GM04504 (cell line): Measurements from ENCODE around the gene PHAX.
"Not testable (repeated sequence)": the region's sequence is repeated elsewhere in the genome, so short reads cannot be mapped to it uniquely, and the experiment has no call there.

Experiments used
- DNase-seq: peaks from one replicate; pipeline ENCODE4 v3.0.0-alpha.2; 2012; ENCODE audit warnings: low read depth

The PHAX gene, protein sequence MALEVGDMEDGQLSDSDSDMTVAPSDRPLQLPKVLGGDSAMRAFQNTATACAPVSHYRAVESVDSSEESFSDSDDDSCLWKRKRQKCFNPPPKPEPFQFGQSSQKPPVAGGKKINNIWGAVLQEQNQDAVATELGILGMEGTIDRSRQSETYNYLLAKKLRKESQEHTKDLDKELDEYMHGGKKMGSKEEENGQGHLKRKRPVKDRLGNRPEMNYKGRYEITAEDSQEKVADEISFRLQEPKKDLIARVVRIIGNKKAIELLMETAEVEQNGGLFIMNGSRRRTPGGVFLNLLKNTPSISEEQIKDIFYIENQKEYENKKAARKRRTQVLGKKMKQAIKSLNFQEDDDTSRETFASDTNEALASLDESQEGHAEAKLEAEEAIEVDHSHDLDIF

DNA sequence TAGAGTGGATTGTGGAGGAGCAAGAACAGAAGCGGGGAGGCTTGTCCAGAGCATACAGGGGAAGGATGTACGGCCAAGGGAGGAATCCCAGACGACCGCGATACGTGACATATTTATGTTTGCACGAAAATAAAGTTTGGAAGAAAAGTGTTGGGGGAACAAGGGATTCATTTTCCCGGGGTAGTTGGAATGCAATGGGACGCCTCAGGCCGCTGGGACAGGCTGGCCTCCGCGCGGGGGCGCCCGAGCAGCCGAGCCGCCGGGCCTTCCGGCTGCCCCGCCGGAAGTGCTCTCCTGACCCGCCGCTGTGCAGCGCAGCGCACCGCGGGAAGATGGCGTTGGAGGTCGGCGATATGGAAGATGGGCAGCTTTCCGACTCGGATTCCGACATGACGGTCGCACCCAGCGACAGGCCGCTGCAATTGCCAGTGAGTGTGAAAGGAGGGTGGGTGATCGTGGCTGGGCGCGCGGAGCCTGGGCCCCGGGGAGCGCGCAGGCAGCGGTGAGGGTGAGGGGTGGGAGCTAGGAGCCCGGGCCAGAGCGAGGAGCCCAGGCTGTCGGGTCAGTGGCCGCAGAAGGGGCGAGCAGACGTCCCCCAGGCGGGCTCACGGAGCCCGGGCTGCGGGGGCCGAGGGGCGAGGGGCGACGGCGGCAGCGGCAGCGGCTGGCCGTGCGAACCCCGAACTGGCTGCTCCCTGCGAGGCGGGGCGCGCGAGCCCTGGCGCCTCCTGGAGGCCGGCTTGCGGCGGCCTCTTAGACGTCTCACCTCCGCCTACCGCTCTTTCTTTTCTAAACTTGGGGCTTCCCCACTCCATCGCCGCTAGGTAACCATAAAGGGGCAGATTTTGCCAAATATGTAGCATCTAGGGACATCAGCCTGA, at the start of gene PHAX:
PHAX (plus strand) TSS at position 317 of the 881 bp plus-strand sequence; CDS start at position 333, 16 bp downstream.
- peak; percentile 60 for DNase-seq

DNA sequence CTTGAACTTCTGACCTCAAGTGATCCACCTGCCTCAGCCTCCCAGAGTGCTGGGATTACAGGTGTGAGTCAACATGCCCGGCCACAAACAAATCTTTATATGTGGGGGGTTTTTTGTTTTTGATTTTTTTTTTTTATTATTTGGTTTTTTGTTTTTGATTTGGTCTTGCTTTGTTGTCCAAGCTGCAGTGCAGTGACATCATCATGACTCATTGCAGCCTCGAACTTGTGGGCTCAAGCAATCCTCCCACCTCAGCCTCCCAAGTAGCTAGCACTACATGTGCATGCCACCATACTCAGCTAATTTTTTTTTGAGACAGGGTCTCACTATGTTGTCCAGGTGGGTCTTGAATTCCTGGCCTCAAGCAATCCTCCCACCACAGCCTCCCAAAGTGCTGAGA, 48.1 kb upstream of the PHAX start:
- DNase-seq = no peak

DNA sequence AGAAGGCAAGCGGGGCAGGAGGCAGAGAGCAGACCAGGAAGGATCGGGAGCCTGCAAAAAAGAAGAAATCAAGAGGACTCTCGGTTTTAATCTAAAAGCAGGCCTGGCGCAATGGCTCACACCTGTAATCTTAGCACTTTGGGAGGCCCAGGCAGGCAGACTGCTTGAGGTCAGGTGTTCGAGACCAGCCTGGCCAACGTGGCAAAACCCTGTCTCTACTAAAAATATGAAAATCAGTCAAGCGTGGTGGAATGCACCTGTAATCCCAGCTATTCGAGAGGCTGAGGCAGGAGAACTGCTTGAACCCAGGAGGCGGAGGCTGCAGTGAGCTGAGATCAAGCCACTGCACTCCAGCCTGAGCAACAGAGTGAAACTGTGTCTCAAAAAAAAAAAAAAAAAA, 45.6 kb upstream of the PHAX start:
- not testable (repeated sequence) for DNase-seq

DNA sequence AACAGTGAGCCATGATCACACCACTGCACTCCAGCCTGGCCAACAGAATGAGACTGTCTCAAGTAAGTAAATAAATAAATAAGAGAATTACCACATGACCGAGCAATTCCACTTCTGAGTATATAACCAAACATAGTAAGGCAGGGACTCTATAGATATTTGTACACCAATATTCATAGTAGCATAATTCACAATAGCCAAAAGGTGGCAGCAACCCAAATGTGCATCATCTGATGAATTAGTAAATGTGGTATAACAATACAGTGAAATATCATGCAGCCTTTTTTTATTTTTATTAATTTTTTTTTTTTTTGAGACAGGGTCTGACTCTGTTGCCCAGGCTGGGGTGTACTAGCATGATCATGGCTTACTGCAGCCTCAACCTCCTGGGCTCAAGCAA, 38.8 kb upstream of the PHAX start:
- DNase-seq = no peak

DNA sequence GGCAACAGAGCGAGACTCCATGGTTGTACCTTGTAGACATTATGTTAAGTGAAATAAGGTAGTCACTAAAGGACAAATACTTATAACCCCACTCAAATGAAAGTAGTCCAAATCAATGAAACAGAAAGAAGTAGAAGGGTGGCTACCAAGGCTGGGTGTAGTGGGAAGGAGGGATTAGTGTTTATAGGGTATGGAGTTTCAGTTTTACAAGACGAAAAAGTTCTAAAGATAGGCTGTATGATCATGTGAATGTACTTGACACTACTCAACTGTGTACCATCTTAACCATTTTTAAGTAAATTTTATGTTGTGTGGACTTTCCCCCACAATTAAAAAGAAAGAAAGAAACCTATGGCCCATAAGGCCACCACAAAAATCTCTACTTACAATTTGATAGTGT, 37.9 kb upstream of the PHAX start:
- no peak for DNase-seq

DNA sequence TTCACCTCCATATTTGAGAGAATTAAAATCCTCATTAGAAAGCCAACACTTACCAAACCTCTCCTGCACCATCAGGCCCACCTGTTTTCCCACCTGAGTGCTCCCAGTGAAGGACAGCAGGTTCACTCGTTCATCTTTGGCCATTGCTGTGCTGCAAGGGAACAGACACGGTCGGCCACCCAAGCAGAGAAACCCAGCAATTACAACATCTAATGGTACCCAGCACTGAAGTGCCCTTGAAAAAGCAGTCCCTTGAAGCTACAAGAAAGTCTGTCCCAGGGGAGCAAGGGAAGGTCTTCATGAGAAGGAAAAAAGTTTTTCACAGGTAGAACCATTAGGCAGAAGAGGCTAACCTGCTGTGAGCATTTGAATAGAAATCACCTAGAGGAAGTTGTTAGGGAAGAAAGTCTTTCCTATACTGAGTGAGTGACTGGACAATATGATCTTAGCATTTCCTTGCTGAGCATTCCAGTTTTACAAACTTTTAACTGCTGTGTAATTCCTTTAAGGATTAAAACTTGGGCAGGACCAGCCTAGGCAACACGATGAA, 32.5 kb upstream of the PHAX start:
- DNase-seq = no peak

DNA sequence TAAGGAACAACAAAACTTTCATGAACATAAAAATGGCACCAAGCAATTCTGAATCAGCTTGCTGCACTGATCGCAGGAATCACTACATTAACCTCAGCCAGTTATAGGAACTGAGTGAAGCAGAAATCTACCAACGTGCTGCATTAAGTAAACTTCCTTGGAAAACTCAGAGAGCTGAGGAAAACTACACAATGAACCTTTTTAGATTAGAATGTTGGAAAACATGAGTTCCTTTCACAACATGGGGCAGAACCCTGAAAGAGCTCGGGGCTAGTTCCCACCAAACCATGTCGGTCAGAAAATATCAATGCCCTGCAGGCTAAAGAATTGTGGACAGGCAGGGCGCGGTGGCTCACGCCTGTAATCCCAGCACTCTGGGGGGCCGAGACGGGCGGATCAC, 25.1 kb upstream of the PHAX start:
- DNase-seq = no peak

DNA sequence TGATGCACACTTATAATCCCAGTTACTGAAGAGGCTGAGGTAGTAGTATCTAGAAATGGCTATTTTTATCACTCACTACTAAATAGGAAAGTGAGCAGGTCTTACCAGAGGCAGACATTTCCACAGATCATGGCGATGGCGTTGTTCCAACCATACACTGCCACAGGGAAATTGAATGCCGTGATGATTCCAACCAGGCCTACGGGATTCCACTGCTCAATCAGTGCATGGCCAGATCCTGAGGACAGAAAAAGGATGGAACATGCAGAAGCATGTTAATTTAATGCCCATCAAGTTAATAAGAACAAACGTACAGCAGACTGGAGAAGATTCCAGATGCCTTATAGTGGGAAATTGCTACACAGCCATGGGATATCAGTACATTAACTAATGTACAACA, 23.8 kb upstream of the PHAX start:
- no peak for DNase-seq

DNA sequence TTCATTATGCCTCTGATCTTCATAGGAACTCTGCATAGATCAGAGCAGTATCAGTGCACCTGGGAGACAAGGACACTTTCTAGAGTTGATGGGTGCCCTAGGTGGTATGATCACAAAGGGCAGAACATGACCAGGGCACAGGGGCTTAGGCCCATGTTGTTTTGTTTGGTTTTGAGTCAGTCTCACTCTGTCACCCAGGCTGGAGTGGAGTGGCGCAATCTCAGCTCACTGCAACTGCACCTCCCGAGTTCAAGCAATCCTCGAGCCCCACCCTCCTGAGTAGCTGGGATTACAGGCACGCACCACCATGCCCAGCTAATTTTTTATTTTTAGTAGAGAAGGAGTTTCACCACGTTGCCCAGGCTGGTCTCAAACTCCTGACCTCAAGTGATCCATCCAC, 23.3 kb upstream of the PHAX start:
- DNase-seq = no peak

DNA sequence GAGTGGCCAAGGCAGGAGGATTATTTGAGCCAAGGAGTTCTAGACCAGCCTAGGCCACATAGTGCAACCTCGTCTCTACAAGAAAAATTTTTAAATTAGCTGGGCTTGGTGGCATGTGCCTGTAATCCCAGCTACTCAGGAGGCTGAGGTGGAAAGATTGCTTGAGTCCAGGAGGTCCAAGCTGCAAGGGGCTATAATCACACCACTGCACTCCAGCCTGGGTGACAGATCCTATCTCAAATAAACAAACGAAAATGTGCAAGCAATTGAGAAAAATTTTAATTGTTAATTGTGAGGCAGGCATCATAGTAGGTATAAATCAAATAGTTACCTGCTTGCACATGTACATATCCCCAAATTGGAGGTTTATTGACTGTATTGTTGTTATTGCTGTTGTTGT, 21.0 kb upstream of the PHAX start:
- DNase-seq = no peak

DNA sequence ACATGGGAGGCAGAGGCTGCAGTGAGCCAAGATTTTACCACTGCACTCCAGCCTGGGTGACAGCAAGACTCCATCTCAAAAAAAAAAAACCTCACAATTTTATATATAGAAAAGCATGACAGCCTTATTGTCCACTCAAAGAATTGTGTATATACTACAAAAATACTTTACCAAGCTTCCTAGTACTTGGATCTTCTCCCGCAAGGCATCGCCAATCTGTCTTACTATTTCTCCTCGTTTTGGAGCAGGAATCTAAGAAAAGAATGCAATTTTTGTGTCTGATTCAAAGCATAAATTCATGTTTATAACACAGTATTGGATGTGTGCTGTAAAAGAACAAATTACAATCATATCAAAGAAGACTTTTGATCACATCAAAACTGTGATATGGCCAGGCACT, 17.0 kb upstream of the PHAX start:
- no peak for DNase-seq

DNA sequence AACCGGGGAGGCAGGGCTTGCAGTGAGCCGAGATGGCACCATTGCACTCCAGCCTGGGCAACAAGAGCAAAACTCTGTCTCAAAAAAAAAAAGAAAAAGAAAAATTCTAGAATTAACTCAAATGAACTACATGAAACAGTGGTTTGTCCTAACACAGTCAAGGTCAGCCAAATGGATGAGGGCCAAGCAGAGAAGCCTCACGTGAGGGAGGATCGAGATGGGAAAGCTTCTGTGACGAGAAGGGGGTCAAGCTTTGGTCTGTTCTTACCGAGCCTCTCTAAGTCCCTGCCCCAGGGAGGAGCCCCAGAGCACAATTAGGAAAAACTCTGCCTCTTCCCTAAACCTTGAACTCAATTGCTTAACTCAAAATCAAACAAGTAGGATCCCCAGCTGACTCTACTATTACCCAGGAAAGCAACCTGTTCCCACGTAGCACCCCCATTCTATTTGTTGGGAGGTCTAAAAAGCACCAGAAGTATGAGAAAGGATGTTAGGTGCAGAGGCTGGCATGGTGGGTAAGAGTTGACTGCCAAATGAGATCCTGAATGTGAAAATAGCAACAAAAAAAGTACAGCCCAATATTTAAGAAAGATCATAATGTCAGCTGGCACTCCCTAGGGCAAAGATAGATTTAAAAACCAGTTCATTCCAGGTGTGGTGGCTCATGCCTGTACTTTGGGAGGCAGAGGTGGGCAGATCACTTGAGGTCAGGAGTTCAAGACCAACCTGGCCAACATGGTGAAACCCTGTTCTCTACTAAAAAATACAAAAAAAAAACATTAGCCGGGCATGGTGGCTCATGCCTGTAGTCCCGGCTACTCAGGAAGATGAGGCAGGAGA, 13.0 kb upstream of the PHAX start:
- DNase-seq = no peak

DNA sequence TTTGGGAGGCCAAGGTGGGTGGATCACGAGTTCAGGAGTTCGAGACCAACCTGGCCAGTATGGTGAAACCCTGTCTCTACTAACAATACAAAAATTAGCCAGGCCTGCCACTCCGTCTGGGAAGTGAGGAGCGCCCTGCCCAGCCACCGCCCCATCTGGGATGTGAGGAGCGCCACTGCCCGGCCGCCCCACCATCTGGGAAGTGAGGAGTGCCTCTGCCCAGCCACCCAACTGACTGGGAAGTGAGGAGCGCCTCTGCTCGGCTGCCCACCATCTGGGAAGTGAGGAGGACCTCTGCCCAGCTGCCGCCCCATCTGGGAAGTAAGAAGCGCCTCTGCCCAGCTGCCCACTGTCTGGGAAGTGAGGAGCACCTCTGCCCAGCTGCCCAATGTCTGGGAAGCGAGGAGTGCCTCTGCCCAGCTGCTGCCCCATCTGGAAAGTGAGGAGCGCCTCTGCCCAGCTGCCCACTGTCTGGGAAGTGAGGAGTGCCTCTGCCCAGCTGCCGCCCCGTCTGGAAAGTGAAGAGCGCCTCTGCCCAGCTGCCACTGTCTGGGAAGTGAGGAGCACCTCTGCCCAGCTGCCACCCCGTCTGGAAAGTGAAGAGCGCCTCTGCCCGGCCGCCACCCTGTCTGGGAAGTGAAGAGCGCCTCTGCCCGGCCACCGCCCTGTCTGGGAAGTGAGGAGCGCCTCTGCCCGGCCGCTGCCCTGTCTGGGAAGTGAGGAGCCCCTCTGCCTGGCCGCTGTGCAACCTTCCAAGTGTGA, 11.0 kb upstream of the PHAX start:
- DNase-seq = no peak

DNA sequence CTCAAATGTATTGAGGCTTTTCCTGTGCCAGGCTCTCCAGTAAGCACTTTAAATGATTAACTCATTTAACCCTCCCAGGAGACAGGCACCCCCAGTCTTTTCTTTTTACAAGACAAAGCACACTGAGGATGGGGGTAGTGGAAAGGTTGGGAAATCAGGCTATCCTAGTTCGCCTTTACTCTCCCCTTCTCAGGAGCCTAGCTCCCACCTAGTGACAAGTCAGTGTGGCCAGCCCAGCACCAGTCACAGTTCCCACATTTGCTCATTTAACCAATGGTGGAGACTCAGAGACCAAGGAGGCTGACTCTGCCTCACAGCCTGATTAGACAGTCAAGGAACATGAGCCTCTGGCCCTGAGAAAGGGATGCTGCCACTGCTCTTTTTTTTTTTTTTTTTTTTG, 9.2 kb upstream of the PHAX start:
- no peak for DNase-seq

DNA sequence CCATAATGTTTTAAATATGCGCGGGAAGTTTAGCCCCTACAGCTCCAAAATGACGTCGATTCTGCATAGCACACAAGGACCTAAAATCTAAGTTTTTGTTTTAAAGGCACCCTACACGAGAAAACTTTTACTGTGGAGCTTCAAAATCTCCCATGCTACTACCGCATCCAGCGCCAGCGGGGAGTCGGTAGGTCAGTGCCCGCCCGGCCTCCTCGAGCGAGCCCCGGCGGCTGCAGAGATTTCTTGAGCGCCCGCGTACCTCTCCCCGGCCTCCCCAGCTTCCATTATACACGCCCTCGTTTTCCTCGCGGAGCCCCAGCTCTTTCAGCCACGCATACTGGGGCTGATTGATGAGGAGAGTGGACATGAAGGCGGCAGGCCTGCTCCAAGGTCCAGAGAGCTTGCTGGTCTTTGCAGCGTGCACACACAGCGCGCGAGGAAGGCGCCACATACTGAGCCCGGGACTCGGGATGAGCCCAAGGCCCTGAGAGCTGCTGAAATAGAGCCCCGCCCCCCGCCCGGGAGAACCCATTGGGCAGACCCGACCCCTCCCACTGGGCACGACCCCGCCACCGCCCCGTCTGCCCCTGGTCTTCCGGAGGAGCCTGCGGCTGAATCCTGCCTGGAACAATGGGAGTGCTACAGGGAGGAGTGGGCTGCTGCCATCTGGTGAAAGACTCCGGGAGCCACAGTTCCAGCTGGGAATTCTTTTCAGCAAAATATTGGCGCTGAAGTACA, 5.8 kb upstream of the PHAX start, which contains the start of gene ALDH7A1:
ALDH7A1 (minus strand) TSS at position 472 of the 738 bp plus-strand sequence; CDS start at position 451, 21 bp downstream.
- DNase-seq = peak; percentile 67

DNA sequence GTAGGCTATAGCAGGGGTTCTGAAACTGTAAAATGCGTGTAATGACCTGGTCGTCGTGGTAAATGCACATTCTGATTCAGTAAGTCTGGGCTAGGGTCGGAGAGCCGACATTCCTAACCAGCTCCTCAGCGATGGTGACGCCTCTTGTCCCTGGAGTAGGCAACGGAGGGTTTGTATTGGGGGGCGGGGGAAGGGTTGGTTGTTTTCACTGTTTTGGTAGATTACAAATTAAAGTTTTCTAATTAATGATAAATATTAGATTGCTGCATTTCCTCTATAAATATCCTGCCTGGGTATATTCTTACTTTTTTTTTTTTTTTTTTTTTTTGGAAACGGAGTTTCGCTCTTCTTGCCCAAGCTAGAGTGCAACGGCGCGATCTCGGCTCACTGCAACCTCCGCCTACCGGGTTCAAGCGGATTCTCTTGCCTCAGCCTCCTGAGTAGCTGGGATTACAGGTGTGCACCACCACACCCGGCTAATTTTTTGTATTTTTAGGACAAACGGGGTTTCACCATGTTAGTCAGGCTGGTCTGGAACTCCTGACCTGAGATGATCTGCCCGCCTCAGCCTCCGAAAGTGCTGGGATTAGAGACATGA, 5.2 kb upstream of the PHAX start:
- DNase-seq = no peak

DNA sequence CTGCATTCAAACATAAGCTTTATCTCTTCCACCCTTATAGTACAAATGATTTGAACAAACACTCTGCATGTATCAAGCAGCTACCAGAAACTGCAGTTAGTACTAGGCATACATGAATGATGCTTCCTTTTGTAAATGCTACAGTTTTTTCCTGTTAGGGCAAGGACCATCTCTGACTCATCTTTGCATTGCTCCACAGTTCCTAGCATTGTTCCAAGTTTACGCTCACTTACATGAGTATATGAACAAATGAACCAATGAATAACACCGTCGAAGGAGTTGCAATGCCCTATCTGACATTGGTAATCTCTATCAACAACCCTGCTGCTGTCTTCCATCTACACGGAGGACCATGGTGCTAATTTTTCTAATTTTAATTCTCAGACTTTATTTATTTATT, 3.6 kb upstream of the PHAX start:
- no peak for DNase-seq

DNA sequence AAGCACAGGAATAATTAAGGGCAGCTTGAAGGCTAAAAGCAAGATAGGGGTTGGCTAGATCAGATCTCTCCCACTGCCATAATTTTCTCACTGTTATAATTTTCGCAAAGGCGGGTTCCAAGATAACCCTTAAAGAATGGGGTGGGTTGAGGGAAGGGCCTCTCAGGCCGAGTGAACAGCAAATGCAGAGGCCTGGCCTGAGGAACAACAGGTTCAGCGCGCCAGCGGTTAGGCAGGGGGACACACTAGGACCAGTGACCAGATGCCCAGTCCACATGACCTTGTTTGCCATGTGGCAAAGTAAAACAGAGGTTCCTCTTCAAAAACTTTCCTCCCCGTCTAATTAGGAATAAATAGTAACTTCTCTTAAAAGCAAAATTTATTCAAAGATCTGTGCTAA, 1.2 kb upstream of the PHAX start:
- no peak for DNase-seq

DNA sequence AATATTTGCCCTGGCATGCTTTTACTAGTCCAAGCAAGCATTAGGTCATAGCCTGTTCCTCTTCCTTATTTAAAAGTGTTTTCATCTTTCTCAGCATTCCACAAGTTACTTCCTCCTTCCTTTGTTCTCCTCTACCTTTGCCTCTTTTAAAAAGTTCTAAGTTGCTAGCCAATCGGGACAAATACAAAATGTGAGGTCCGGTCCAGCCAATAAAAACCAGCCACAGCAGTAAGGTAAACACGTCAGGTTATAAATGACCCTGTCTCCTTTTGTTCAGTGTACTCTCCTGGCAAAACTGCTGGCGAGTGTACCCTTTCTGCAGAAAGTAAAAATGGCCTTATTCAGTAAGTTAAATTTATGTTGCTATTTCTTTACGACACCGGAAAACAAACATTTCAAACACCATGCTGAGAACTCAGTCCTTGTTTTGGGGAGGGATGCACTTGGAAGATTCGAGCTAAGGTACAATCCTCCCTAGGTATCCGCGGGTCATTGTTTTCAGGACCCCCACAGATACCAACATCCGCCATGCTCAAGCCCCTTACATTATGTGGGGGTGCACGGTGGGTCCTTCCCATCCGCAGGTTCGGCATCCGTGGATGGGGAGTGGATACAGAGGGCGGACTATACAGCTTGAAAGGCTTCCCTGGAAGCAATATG, 646 bp upstream of the PHAX start:
- DNase-seq = not testable (repeated sequence)
